Stimulated activated CD4-positive, alpha-beta T cell treated with anti-CD3 and anti-CD28 coated beads, Interleukin-4, amount 100 ng/mL, for 4 hours (primary cell): ENCODE results near the gene CAMTA1.

Experiments
- DNase-seq, 2 experiments: peaks; one replicate each; pipeline ENCODE4 v3.0.0-alpha.2; 2020

CAMTA1 gene

GRCh38 chr1:7177021-7177420, 391.8 kb downstream of the CAMTA1 start:
- no peak for DNase-seq

GRCh38 chr1:7177438-7178146, 392.3 kb downstream of the CAMTA1 start:
- DNase-seq: no peak

- no peak for DNase-seq
Measured at GRCh38 chr1:7178336-7178735, 393.1 kb downstream of the CAMTA1 start.

- no peak for DNase-seq
Measured at GRCh38 chr1:7178741-7179140, 393.5 kb downstream of the CAMTA1 start.

- no peak for DNase-seq
Measured at GRCh38 chr1:7185721-7186120, 400.5 kb downstream of the CAMTA1 start.

GRCh38 chr1:7186382-7187111, 401.3 kb downstream of the CAMTA1 start:
- no peak for DNase-seq

- DNase-seq: no peak
Measured at GRCh38 chr1:7187112-7187493, 401.8 kb downstream of the CAMTA1 start.

- DNase-seq: no peak
Measured at GRCh38 chr1:7190261-7190660, 405.0 kb downstream of the CAMTA1 start.

GRCh38 chr1:7192453-7192852, 407.2 kb downstream of the CAMTA1 start:
- DNase-seq: no peak

GRCh38 chr1:7196036-7196911, 411.0 kb downstream of the CAMTA1 start:
- no peak for DNase-seq

- DNase-seq: no peak
Measured at GRCh38 chr1:7198664-7199063, 413.4 kb downstream of the CAMTA1 start.

GRCh38 chr1:7199077-7199779, 414.0 kb downstream of the CAMTA1 start:
- DNase-seq: no peak

GRCh38 chr1:7207875-7208646, 422.8 kb downstream of the CAMTA1 start:
- no peak for DNase-seq

GRCh38 chr1:7208647-7209180, 423.5 kb downstream of the CAMTA1 start:
- no peak for DNase-seq

- no peak for DNase-seq
Measured at GRCh38 chr1:7209336-7209735, 424.1 kb downstream of the CAMTA1 start.

- peak in 1 of 2 experiments; percentile 8 for DNase-seq
Measured at GRCh38 chr1:7218210-7218832, 433.1 kb downstream of the CAMTA1 start.

- DNase-seq: no peak
Measured at GRCh38 chr1:7219031-7219430, 433.8 kb downstream of the CAMTA1 start.

GRCh38 chr1:7220007-7220406, 434.8 kb downstream of the CAMTA1 start:
- no peak for DNase-seq

- no peak for DNase-seq
Measured at GRCh38 chr1:7220712-7221252, 435.5 kb downstream of the CAMTA1 start.

- DNase-seq: no peak
Measured at GRCh38 chr1:7221826-7222694, 436.8 kb downstream of the CAMTA1 start.
